22Rv1 (cell line): ENCODE data around the gene MTFR1L.

Experiments used
- CTCF ChIP-seq: fragments of 450-650 bp; IDR thresholded peaks from 2 replicates; pipeline ENCODE4 v1.5.1; 2017; ENCODE audit warnings: mild to moderate bottlenecking
- ZFX ChIP-seq: fragments of 450-650 bp; IDR thresholded peaks from 2 replicates; pipeline ENCODE4 v1.6.1; 2017; ENCODE audit warnings: antibody characterized with exemption, borderline replicate concordance

DNA sequence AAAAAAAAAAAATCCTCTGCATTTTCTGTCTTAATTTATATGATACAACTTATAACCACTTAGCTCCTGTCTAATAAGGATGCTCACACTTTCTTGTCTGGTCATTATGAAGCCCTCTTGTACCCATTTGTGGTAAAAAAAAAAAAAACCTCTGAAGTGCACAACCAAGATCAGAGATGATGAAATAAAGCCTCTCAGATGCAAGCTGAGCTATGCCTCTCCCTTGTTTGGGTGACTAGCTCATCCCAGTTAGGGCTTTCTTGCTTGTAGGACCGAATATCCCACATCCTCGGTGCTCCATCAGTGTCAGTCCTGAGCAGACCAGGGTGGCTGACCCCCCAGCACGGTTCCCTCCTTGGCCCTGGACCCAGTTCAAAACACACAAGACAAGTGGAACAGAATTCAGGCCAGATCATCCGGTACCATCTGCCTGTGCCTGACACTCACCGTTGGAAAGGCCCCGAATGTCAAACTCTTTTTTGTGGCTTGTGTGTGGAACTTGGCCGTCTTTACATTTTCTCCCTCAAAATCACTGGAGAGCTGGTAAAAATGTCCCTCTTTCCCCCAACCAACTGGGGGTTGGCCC, 26.1 kb upstream of the MTFR1L start:
- TF ChIP-seq CTCF: no peak
- TF ChIP-seq ZFX: no peak
